ENCODE measurements around the gene UBE4B. TPM values are rescaled to one million over a fixed set of nuclear protein-coding genes. Genes with fewer than 3 reads are reported as not detected.

Gene UBE4B
- total and polyA plus RNA-seq, 2 of the 4 experiments (the other 2 are of a cell fraction), result 26.5 to 39.3 TPM

- Histone ChIP-seq H3K27me3 (ENCODE audit: control insufficient read depth, insufficient read depth, low read length) (no peaks in the 10 kb centered on the region), H4K91ac (ENCODE audit: insufficient read depth, low read depth, low read length) (no peak overlapping the region), H3K27ac (ENCODE audit: insufficient read depth, low read length) (no peak overlapping the region), H2BK15ac (ENCODE audit: low read depth, low read length) (no peak overlapping the region), H4K8ac (ENCODE audit: low read depth in 2 of 2, low read length in 2 of 2) (no peak overlapping the region), H3K9me3 (ENCODE audit: control insufficient read depth, insufficient read depth, low read length) (no peaks in the 10 kb centered on the region), H3K79me1 (ENCODE audit: low read depth in 1 of 2, low read length in 2 of 2) (peaks cover 0 to 60% of the 10 kb centered on the region in 2 experiments; a peak in 2 of 4 replicates), H3K14ac (replicated peaks; ENCODE audit: low read depth, low read length) (0 out of 2 replicates have a peak overlapping the region, but pooled peaks have one; percentile 37), H2AK5ac (ENCODE audit: low read depth, low read length) (no peak overlapping the region), H2BK20ac (ENCODE audit: low read depth, low read length) (no peak overlapping the region), H3K4me3 (ENCODE audit: insufficient read depth, low read depth, low read length) (no peak overlapping the region), H2BK5ac (ENCODE audit: low read depth, low read length, poor library complexity, severe bottlenecking) (no peak overlapping the region), H3K18ac (ENCODE audit: low read depth, low read length) (no peak overlapping the region), H4K20me1 (ENCODE audit: insufficient read depth, low read length) (peaks cover 73% of the 10 kb centered on the region), H3K23ac (ENCODE audit: low read depth, low read length) (peak overlapping the region; percentile 87; the same call in 1 of the 2 replicates), H3K9me1 (ENCODE audit: insufficient read depth, low read length) (peaks cover 17% of the 10 kb centered on the region; the same call in 1 of the 2 replicates), H3K9ac (ENCODE audit: low read depth, low read length) (no peak overlapping the region), H3K4ac (ENCODE audit: low read depth, low read length) (peak overlapping the region; percentile 8; the same call in 1 of the 2 replicates), H2AK9ac (replicated peaks; ENCODE audit: low read depth, low read length, poor library complexity) (no peak overlapping the region), H3K36me3 (ENCODE audit: control insufficient read depth, insufficient read depth, low read length) (no peaks in the 10 kb centered on the region), H2AFZ (replicated peaks; ENCODE audit: low read length, poor library complexity) (no peak overlapping the region), H2BK120ac (ENCODE audit: low read depth, low read length) (no peak overlapping the region), H4K5ac (ENCODE audit: low read depth, low read length) (no peak overlapping the region), H3K4me1 (ENCODE audit: control insufficient read depth, insufficient read depth, low read length) (peaks cover 17% of the 10 kb centered on the region), H3K56ac (ENCODE audit: extremely low read depth, insufficient read depth, low read length) (no peak overlapping the region), H3K4me2 (ENCODE audit: low read depth, low read length) (peak overlapping the region; percentile 40; the same call in 1 of the 2 replicates)
- ATAC-seq (ENCODE audit: low read depth) (no peak), DNase-seq (no peak)
- intact Hi-C loops (cut with micrococcal nuclease), result no loop called here
- in situ Hi-C loops (cut with MboI; ENCODE audit: low sequenced_read_pairs), result no loop called here
- WGBS, 2 experiments (ENCODE audit: extremely low coverage in 2 of 2, insufficient read length in 1 of 2), result no CpG with 5 or more reads among the region's 7 CpGs
- ChIA-PET POLR2A (ENCODE audit: unreplicated experiment) (no interaction called here), CTCF (no interaction called here)
- no TSS peak for BruUV-seq (replicated peaks)
- dilution Hi-C loops (cut with HindIII; ENCODE audit: low sequenced_read_pairs, unreplicated experiment), result no loop called here
- TF ChIP-seq MAFK (IDR thresholded peaks at IDR 0.05; ENCODE audit: low read depth, low read length) (no peak), CEBPB (IDR thresholded peaks at IDR 0.05; ENCODE audit: low read depth, low read length) (no peak), CHD1 (IDR thresholded peaks at IDR 0.05; ENCODE audit: low read depth, low read length) (no peak), MAZ (IDR thresholded peaks at IDR 0.05; ENCODE audit: borderline replicate concordance, low read depth, low read length) (no peak), RCOR1 (IDR thresholded peaks at IDR 0.05; ENCODE audit: insufficient replicate concordance, low read length) (no peak), FOS (IDR thresholded peaks at IDR 0.05; ENCODE audit: low read depth, low read length) (no peak), NFE2L2 (IDR thresholded peaks at IDR 0.05; ENCODE audit: low read depth, low read length) (no peak), RFX5 (IDR thresholded peaks at IDR 0.05; ENCODE audit: low read depth, low read length) (no peak), CTCF (conservative IDR thresholded peaks at IDR 0.05; ENCODE audit: low read depth, low read length) (no peak), USF2 (IDR thresholded peaks at IDR 0.05; ENCODE audit: low read depth, low read length) (no peak)
These were observed 183.5 kb downstream of the UBE4B start for GRCh38 chr1:10216090-10216749.
